Measurements from ENCODE around the gene LIX1L. TPM values are rescaled to one million over a fixed set of nuclear protein-coding genes. Genes with fewer than 3 reads are reported as not detected.

The LIX1L gene
- total RNA-seq, 1 experiment from 2014 or later: 34.1 TPM

DNA sequence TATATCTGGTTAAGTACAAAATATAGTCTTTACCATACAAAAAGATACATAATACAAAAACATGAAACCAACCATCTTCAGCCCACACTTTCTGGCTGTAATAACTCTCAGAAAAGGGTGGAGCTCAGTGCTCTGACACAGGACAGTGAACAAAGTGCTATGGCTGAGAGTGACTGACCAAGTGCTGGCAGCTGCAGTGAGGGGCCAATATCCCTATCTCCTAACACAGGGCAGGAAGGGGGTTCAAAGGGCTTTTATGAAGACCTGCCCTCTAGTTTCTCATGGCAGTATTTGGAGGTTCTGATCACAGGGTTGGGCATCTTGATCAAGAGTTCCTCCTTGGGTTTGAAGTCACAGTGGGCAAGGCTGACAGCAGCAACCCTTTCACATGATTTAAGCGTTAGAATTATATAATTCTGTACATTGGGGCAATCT, 34.7 kb upstream of the LIX1L start:
- no peak overlapping the region for H3K4me3 ChIP-seq
- no peak for DNase-seq (ENCODE audit: low read depth in 1 of 2, low spot score in 2 of 2)
- peaks cover 41% of the 10 kb centered on the region for H3K4me1 ChIP-seq (replicated peaks)
- H3K9me3 ChIP-seq (replicated peaks): no peaks in the 10 kb centered on the region
- H3K27ac ChIP-seq: no peak overlapping the region
- H3K36me3 ChIP-seq: peaks cover 32% of the 10 kb centered on the region
- H3K27me3 ChIP-seq (replicated peaks): no peaks in the 10 kb centered on the region

DNA sequence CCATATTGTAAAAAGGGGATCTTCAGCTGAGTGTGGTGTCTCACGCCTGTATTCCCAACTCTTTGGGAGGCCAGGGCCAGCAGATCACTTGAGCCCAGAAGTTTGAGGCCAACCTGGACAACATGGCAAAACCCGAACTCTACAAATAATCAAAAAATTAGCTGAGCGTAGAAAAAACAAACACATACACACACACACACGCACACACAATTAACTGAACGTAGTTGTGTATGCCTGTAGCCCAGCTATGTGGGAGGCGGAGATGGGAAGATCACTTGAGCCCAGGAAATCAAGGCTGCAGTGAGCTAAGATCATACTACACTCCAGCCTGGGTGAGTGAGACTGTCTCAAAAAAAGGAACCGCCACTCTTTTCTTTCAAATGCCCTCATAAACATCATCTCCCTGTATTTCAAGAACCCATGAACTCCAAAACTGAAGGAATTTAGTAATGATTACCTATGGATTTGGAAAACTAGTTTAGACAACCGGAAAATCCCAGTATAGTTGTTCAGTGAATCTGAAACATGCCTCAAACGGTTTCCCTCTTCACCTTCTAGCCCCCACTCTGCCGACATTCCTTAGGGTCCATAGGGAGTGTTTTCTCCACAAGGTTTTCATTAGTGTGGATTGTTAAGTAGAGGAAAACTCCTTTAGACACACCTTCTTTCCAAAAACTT, 34.1 kb upstream of the LIX1L start:
- Histone ChIP-seq H3K9me3 (replicated peaks) (no peaks in the 10 kb centered on the region), H3K4me3 (no peak overlapping the region), H3K36me3 (peaks cover 32% of the 10 kb centered on the region), H3K27ac (no peak overlapping the region), H3K27me3 (replicated peaks) (no peaks in the 10 kb centered on the region), H3K4me1 (replicated peaks) (peaks cover 36% of the 10 kb centered on the region)
- peak in 1 of 2 experiments; percentile 20 for DNase-seq (ENCODE audit: low read depth in 1 of 2, low spot score in 2 of 2)

DNA sequence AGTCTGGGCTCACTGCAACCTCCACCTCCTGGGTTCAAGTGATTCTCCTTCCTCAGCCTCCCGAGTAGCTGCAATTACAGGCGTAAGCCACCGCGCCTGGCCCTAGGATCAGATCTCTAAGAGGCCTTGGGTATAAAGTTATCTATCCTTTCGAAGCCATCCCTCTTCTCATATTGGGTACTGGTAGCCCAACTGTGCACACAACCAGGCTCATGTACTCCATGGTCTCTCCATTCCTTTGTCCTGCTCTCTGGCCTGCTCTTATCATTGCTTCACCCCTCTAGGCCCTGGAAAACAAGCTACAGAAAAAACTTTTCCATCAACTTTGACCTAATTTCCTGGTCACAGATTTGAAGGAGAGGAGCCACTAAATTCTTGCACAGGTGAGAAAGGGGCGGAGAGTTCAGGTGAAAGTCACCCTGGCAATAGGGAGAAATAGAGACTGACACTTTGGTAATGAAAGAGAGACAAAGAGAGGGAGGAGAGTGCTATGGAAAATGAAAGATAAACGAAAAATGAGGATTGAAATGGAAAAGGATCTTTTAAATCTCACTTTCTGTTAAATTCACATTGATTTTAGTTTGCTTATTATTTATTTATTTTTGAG, 32.5 kb upstream of the LIX1L start:
- Histone ChIP-seq H3K27me3 (replicated peaks) (no peaks in the 10 kb centered on the region), H3K27ac (no peak overlapping the region), H3K4me1 (replicated peaks) (peaks cover 48% of the 10 kb centered on the region), H3K4me3 (no peak overlapping the region), H3K9me3 (replicated peaks) (no peaks in the 10 kb centered on the region), H3K36me3 (peaks cover 31% of the 10 kb centered on the region)
- no peak for DNase-seq (ENCODE audit: low read depth in 1 of 2, low spot score in 2 of 2)

DNA sequence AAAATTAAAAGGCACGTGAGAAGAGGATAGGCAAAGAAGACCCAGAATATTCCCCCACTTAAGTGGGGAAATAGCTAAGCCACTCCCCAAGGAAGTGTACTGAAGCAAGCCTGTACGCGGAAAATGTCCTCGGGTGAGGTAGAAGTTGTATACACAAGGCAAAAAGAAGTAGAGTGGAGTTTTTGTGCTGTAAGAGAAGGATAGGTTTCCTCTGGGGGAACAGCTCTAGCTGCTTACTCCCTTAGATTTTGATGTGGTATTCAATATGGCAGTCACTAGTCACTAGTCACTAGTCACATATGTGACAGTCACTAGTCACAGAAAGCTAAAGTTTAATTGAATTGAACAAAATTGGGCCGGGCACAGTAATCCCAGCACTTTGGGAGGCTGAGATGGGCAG, 31.0 kb upstream of the LIX1L start:
- H3K27me3 ChIP-seq (replicated peaks): no peaks in the 10 kb centered on the region

DNA sequence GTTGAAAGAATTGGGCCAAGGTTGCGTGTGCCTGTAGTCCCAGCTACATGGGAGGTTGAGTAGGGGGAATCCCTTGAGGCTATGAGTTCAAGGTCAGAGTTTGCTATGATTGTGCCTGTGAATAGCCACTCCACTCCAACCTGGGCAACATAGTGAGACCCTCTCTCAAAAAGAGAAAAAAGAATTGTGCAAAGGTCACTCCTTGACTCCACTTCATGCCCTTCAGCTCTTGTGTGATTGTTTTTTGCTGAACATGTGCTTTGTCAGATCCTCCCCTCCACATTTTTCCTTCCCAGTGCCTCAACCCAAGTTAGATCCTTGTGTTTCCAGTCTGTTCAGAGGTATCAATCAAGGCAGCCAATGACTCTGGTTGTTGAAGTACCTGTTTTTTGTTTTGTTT, 30.1 kb upstream of the LIX1L start:
- H3K9me3 ChIP-seq (replicated peaks): no peaks in the 10 kb centered on the region
- H3K27me3 ChIP-seq (replicated peaks): no peaks in the 10 kb centered on the region
- peaks cover 42% of the 10 kb centered on the region for H3K4me1 ChIP-seq (replicated peaks)
- H3K27ac ChIP-seq: no peak overlapping the region
- no peak for DNase-seq (ENCODE audit: low read depth in 1 of 2, low spot score in 2 of 2)
- H3K36me3 ChIP-seq: peaks cover 7% of the 10 kb centered on the region
- no peak overlapping the region for H3K4me3 ChIP-seq

More for the DNA sequence above, 31.0 kb upstream of the LIX1L start:
- peaks cover 15% of the 10 kb centered on the region for H3K36me3 ChIP-seq
- H3K4me1 ChIP-seq (replicated peaks): peaks cover 46% of the 10 kb centered on the region
- no peak overlapping the region for H3K4me3 ChIP-seq
- H3K9me3 ChIP-seq (replicated peaks): no peaks in the 10 kb centered on the region
- H3K27ac ChIP-seq: no peak overlapping the region
- DNase-seq (ENCODE audit: low read depth in 1 of 2, low spot score in 2 of 2): no peak

DNA sequence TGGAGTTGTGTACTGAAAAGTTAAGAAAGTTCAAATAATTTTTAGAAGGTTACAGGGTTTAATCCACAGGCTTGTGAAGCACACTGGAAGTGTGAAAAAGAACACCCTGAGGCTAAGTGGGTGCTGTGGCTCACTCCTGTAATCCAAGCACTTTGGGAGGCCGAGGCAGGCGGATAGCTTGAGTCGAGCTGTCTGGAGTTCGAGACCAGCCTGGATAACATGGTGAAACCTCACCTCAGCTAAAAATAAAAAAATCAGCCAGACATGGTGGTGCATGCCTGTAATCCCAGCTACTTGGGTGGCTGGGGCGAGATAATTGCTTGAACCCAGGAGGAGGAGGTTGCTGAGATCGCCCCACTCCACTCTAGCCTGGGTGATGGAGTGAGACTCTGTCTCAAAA, 28.7 kb upstream of the LIX1L start:
- Histone ChIP-seq H3K36me3 (no peaks in the 10 kb centered on the region), H3K27ac (peak overlapping the region; percentile 74), H3K9me3 (replicated peaks) (no peaks in the 10 kb centered on the region), H3K4me1 (replicated peaks) (peaks cover 30% of the 10 kb centered on the region), H3K4me3 (no peak overlapping the region), H3K27me3 (replicated peaks) (no peaks in the 10 kb centered on the region)
- DNase-seq (ENCODE audit: low read depth in 1 of 2, low spot score in 2 of 2): no peak

DNA sequence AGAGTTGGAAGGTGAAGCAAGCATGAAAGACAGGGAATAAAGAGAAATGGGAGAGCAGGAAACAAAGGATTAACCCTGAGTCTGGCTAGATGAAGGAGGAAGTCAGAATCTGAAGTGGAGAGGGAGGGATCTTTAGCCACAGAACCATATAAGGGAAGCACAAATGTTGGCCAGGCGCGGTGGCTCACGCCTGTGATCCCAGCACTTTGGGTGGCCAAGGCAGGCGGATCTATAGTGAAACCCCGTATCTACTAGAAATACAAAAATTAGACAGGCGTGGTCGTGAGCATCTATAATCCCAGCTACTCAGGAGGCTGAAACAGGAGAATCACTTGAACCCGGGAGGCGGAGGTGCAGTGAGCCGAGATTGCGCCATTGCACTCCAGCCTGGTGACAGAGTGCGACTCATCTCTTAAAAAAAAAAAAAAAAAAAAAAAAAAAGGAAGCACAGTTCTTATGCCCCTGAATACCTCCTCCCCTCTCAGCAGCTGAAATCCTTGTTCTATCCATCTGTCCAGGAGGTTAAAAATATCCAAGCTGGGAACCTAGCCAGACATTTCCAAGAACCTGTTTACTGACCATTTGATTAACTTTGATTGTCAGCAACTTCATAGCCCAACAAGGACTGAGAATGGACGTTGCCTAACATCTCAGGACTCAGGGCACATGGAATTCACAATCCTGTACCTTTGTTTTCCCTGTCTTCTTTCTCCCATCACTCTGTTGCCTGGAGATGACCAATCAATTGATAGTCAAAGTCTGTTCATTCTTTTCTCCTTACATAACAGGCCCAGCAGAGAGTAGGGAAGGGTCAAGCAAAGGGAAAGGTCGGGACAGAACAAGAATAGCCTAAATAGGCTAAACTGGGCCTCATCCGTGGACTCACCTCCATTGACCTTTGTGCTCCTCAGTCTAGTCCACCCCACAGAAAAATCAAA, 28.0 kb upstream of the LIX1L start:
- Histone ChIP-seq H3K4me1 (replicated peaks) (peaks cover 32% of the 10 kb centered on the region), H3K27me3 (replicated peaks) (no peaks in the 10 kb centered on the region), H3K9me3 (replicated peaks) (no peaks in the 10 kb centered on the region), H3K36me3 (no peaks in the 10 kb centered on the region), H3K27ac (peak overlapping the region; percentile 74), H3K4me3 (no peak overlapping the region)
- DNase-seq (ENCODE audit: low read depth in 1 of 2, low spot score in 2 of 2): peak; percentile 80 to 88

DNA sequence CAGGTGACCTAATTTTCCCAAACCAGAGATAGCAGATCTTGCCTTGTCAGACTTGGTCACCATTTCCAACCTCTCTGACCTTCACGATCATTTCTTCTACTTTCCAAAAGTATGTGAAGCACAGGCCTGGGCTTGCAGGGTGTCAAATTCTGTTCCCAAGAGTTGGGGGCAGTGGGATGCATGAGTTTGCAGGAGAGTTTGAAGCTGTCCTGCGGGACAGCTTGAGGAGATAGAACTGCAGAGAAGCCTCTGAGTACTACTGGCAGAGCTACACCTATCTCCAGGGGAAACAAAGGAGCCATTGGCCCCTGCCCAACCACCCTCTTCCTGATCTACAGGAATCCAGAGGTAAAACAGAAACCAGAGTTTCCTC, 27.3 kb upstream of the LIX1L start:
- H3K9me3 ChIP-seq (replicated peaks): no peaks in the 10 kb centered on the region
- no peaks in the 10 kb centered on the region for H3K27me3 ChIP-seq (replicated peaks)
- H3K4me1 ChIP-seq (replicated peaks): peaks cover 38% of the 10 kb centered on the region
- no peak for DNase-seq (ENCODE audit: low read depth in 1 of 2, low spot score in 2 of 2)
- H3K36me3 ChIP-seq: no peaks in the 10 kb centered on the region
- peak overlapping the region; percentile 74 for H3K27ac ChIP-seq
- H3K4me3 ChIP-seq: no peak overlapping the region

DNA sequence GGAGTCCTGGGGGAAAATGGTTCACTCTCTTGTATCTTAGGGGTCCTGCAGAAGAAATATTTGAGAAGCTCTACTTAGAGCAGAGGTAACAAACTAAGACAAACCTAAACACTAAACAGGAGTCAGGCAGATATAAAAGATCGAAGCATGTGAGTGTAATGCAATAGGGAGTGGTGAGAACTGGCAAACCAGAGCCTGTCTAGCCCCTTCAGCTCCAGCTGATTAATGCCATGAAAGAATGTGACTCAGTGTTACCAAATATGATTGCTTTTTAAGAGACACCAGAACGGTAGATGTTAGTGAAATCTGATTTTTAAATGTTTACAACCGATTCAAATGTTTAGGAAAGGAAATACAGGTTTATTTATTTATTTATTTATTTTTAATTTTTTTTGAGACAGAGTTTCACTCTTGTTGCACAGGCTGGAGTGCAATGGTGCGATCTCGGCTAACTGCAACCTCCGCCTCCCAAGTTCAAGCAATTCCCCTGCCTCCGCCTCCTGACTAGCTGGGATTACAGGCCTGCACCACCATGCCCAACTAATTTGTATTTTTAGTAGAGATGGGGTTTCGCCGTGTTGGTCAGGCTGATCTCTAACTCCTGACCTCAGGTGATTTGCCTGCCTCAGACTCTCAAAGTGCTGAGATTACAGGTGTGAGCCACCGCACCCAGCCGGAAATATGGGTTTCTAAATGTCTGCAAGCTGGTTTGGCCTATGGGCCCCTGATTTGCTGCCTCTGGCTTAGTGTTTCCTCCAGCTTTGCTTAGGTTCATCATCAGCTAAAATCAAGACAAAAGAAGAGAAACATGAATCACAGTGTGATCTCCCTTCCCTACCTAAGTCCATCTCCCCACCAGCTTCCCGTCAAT, 26.4 kb upstream of the LIX1L start:
- no peaks in the 10 kb centered on the region for H3K36me3 ChIP-seq
- H3K4me3 ChIP-seq: no peak overlapping the region
- peaks cover 45% of the 10 kb centered on the region for H3K4me1 ChIP-seq (replicated peaks)
- H3K9me3 ChIP-seq (replicated peaks): no peaks in the 10 kb centered on the region
- DNase-seq (ENCODE audit: low read depth in 1 of 2, low spot score in 2 of 2): no peak
- peak overlapping the region; percentile 74; the same call in 1 of the 2 replicates for H3K27ac ChIP-seq
- no peaks in the 10 kb centered on the region for H3K27me3 ChIP-seq (replicated peaks)

DNA sequence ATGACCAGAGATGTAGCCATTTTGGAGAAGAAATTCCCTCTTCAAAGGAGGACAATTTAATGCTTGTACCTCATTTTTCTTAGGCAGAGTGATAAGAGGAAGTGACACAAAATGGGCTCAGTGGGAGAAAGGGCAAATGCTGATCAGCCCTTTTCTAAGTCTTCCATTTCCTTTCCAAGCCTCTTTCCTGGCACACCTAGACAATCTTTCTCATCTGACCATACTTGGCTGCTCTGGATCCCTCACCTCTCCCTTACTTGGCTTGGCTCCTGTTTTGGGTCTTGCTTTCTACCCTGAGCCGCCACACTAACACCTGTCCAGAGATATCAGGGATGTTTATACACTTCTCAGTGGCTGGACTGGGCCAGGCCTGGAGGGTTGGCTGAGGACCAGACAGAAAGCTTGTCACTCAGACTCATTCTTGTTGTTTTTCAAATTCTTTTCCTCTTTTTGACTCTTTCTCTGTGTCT, 25.4 kb upstream of the LIX1L start:
- DNase-seq (ENCODE audit: low read depth in 1 of 2, low spot score in 2 of 2): no peak
- H3K27ac ChIP-seq: no peak overlapping the region
- H3K4me1 ChIP-seq (replicated peaks): peaks cover 55% of the 10 kb centered on the region

DNA sequence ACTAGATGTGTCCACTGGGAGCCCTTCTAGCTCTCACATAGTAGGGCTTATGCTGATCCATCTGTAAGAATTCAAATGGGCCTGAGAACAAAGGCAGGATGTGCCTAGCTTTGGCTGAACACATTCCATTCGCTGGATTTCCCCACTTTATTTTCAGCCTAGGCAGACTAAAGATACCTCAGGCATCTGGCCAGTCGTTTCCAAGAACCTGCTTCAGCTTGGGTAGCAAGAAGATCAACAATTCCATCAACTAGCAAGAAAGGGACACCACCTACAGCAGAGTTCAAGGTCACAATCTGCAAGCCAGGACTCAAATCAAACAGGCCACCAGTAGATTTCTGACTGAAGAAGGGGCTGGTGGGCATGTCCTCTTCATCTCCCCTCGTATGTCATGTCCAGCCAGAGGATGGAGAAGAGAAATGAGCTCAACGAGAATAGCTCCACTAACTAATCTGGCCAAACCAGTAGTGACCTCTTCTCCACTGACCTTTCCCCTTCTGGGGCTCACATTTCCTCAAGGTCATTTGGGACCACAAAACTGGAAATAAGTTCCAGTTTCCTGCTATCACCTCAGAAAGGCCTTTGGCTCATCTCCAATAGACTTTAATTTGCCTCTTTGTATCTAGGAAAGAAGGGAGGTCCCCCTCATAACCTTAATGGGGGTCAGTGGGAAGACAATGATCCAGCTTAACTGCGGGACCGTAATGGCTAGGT, 24.4 kb upstream of the LIX1L start:
- peaks cover 62% of the 10 kb centered on the region for H3K4me1 ChIP-seq (replicated peaks)
- H3K9me3 ChIP-seq (replicated peaks): no peaks in the 10 kb centered on the region
- H3K36me3 ChIP-seq: 0 out of 2 replicates have a peak, but pooled peaks cover 4% of the 10 kb centered on the region
- H3K4me3 ChIP-seq: no peak overlapping the region
- no peak for DNase-seq (ENCODE audit: low read depth in 1 of 2, low spot score in 2 of 2)
- H3K27me3 ChIP-seq (replicated peaks): no peaks in the 10 kb centered on the region
- no peak overlapping the region for H3K27ac ChIP-seq

More for the DNA sequence above, 25.4 kb upstream of the LIX1L start:
- H3K27me3 ChIP-seq (replicated peaks): no peaks in the 10 kb centered on the region
- no peak overlapping the region for H3K4me3 ChIP-seq
- no peaks in the 10 kb centered on the region for H3K9me3 ChIP-seq (replicated peaks)
- no peaks in the 10 kb centered on the region for H3K36me3 ChIP-seq

DNA sequence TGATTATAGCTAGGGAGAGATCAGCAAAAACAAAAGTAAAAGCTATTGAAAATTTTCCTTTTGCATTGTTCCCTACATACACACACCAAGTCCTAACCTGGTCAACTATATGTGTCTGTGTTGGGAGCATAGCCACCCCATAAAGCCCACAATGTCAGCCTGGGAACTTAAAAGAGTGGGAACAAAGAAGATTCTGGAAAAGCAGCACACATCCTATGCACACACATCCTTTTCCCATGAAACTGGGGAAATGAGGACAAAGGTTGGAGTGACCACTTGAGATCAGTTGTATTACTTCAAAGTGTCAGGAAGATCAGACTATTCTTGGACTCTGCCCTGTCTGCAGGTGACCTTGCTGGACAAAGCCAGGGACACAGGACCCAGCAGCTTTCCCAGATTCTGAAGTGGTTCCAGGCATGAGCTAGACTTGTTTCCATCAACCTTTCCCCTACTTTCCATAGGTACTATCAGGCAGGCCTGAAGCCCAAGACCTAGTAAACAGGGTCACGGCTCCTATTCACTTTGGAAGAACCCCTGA, 22.7 kb upstream of the LIX1L start:
- Histone ChIP-seq H3K9me3 (replicated peaks) (no peaks in the 10 kb centered on the region), H3K27me3 (replicated peaks) (no peaks in the 10 kb centered on the region), H3K4me1 (replicated peaks) (peaks cover 49% of the 10 kb centered on the region), H3K36me3 (0 out of 2 replicates have a peak, but pooled peaks cover 4% of the 10 kb centered on the region), H3K4me3 (no peak overlapping the region), H3K27ac (peak overlapping the region; percentile 96)
- DNase-seq (ENCODE audit: low read depth in 1 of 2, low spot score in 2 of 2): no peak
